GM18502 (cell line): Measurements from ENCODE around the gene DCAF15.
"Not testable (repeated sequence)": the region's sequence is repeated elsewhere in the genome, so short reads cannot be mapped to it uniquely, and the experiment has no call there.

Experiments
- ATAC-seq: cut with Tn5 transposase; IDR thresholded peaks from one replicate; pipeline ENCODE4 v1.9.1; 2021; ENCODE audit warnings: mild to moderate bottlenecking; ENCODE audit not compliant: unreplicated experiment, poor library complexity

The DCAF15 gene

DNA sequence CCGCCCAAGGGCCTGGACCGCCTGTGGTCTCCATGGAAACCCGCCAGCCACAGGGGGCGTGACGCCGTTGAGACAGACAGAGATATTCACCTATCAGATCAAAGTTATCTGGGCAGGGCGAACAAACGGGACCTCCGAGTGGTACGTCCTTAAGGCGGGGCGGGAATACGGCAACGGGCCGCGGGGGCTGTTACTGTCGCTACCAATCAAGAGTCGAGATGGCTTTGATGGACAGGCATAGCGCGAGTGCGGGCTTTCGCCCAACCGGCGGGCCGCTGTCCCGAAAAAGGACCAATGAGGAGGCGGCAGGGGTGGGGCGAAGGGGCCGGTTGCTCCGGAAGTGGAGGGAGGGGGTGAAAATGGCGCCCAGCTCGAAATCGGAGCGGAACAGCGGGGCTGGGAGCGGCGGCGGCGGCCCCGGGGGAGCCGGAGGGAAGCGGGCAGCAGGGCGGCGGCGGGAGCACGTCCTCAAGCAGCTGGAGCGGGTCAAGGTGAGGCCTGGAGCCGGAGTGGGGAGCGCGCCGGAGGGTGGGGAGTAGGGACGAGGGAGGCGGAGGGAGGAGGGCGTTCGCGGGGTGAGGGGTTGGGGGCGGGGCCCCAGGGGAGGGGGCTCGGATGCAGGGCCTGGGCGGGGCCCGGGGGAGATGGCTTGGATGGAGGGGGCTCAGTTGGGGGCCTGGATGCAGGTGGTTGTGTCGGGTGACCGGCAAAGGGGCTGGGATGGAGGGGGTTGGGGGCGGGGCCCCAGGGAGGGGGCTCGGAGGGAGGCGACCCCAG, at the start of gene DCAF15:
TSS of gene DCAF15 (plus strand) at position 356 of the 777 bp plus-strand sequence. CDS start at position 360, 4 bp downstream.
- ATAC-seq: peak; percentile 97

GRCh38 chr19:13902993-13903555, 49.2 kb upstream of the DCAF15 start:
- ATAC-seq: no peak

DNA sequence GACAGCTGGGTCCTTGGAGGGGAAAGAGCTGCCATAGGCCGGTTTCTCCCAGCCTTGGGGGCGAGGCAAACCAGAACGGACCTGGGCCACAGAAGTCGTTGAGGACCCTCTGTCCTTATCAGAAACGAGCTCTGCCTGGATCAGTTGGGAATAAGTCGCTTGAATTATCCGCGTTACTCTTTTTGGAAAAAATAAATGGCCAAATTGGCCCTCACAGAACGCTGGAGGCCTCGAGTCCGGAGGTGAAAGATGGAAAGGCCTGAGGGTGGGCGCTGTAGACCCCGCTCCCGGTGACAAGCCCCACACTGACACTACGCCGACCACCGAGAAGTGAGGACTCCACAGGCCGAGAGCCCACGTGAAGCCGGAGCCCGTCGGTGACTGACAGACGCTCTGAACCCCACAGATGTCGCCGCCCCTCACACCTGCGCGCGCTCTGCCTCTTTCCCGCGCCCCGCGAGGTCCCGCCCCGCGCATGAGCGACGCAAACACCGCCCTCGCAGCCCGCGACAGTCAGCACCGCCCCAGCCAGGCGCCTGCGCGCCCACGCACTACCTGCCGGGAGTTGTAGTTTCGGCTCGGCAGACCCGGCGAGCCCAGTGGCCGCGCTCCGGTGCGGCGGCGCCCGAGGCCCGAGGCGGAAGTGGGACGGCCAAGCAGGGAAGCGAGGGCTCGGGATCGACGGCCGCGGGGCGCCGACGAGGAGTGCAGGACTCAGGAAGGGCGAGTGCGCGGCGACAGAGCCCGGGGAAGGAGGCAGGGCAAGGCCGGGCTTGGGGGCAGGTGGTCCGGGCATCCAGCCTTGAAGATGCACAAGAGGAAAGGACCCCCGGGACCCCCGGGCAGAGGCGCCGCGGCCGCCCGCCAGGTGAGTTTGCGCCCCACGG, 46.4 kb upstream of the DCAF15 start, which contains the start of the genes BRME1 and CC2D1A:
TSS of gene BRME1 (minus strand) at position 484 of the 887 bp plus-strand sequence. CDS start 1,225 bp downstream, outside the sequence.
TSS of gene CC2D1A (plus strand) at position 568 of the 887 bp plus-strand sequence. CDS start at position 809, 241 bp downstream.
- peak; percentile 91 for ATAC-seq

- ATAC-seq: peak; percentile 29
These were observed 45.8 kb upstream of the DCAF15 start for GRCh38 chr19:13906521-13906904.

- no peak for ATAC-seq
These were observed 45.4 kb upstream of the DCAF15 start for GRCh38 chr19:13906910-13907309.

- no peak for ATAC-seq
These were observed 43.6 kb upstream of the DCAF15 start for GRCh38 chr19:13908674-13909073.

- no peak for ATAC-seq
These were observed 42.9 kb upstream of the DCAF15 start for GRCh38 chr19:13909430-13909829.

GRCh38 chr19:13913352-13913751, 39.0 kb upstream of the DCAF15 start:
- no peak for ATAC-seq

GRCh38 chr19:13914777-13915176, 37.5 kb upstream of the DCAF15 start:
- ATAC-seq: no peak

DNA sequence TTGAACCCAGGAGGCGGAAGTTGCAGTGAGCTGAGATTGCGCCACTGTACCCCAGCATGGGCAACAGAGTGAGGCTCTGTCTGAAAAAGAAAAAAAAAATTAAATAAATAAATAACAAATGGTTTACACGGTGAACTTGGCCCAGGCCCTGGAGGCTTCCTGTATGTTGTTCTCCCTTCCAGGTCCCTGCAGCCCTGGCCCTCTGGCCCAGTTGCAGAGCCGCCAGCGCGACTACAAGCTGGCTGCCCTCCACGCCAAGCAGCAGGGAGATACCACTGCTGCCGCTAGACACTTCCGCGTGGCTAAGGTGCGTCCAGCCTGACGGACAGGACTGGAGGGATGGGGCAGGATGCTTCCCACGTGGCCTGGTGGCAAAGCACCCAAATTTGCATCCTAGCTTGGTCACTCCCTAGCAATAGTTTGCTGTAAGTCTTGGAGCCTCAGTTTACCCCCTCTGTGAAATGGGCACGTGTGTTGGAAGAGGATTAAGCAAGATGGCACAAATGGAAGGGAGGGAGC, 34.4 kb upstream of the DCAF15 start:
- no peak for ATAC-seq

DNA sequence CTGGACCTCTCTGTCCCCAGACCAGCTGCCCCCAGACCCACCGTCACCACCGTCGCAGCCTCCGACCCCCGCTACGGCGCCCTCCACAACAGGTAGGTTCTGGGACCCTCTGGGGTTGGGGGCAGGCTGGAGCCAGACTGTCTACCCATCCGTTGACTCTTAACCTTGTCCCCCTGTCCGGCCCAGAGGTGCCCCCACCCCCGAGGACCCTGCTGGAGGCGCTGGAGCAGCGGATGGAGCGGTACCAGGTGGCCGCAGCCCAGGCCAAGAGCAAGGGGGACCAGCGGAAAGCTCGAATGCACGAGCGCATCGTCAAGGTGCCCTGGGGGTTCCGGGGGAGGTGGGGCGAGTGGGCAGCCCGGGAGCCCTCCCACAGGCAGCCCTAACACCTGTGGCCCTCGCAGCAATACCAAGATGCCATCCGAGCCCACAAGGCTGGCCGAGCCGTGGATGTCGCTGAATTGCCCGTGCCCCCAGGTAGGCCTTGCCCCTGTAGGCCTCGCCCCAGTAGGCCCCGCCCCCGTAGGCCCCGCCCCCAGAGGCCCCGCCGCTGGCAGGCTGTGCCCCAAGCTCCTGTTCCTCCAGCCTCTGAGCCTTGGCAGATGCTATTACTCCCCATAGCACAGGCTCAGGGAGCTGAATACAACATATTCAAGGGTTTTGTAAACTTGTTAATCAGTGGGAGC, 33.4 kb upstream of the DCAF15 start:
- ATAC-seq: no peak

DNA sequence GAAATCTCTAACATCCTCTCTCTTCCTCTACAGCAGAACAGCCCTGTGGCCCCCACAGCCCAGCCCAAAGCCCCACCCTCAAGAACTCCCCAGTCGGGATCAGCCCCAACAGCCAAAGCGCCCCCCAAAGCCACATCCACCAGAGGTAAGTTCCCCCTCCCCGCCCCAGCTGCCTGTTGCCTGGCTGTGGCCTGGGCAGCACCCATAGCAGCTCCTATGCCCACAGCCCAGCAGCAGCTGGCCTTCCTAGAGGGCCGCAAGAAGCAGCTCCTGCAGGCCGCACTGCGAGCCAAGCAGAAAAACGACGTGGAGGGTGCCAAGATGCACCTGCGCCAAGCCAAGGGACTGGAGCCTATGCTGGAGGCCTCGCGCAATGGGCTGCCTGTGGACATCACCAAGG, 31.8 kb upstream of the DCAF15 start:
- ATAC-seq: no peak

DNA sequence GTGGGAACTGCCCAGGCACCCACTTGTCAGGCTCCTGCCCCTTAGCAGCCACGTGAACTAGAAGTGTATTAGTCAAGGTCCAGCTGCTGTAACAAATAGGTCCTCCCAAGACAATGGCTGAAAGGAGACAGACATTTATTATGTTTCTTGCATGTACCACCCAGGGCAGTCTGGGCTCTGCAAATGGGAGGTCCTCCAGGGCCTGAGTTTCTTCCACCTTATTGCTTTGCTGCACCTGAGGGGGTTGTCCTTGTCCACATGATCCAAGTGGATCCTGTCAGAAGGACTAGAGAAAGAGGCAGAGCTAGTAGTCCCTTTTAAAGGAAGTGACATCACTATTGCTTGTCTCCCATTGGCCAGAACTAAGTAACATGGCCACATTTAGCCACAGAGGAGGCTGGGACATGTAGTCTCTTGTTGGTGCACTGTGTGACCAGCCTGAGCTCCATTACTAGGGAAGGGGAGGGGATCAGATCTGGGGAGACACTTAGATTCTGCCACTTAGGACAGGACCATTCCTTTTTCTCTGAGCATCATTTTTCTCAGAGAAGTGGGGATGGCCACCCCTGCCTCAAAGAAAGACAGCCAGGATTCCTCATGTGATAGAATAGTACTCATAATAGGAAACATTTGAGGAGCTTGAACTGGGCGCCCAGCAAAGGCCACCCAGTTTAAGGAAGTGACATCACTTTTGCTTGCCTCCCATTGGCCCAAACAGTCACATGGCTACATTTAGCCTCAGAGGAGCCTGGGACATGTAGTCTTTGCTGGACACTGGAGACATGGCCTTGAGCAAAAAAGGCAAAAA, 31.2 kb upstream of the DCAF15 start:
- ATAC-seq: no peak

DNA sequence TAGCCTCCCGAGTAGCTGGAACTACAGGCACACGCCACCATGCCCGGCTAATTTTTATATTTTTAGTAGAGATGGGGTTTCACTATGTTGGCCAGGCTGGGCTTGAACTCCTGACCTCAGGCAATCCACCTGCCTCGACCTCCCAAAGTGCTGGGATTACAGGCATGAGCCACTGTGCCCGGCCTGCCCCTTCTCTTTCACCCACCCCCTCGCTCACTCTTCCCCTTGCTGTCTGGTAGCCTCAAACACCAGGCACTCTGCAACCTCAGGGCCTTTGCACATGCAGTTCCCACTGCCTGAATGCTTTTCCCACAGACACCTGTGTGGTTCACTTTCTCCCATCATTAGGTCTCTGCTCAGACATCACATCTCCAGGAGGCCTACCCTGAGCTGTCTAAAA, 30.2 kb upstream of the DCAF15 start:
- ATAC-seq: not testable (repeated sequence)

DNA sequence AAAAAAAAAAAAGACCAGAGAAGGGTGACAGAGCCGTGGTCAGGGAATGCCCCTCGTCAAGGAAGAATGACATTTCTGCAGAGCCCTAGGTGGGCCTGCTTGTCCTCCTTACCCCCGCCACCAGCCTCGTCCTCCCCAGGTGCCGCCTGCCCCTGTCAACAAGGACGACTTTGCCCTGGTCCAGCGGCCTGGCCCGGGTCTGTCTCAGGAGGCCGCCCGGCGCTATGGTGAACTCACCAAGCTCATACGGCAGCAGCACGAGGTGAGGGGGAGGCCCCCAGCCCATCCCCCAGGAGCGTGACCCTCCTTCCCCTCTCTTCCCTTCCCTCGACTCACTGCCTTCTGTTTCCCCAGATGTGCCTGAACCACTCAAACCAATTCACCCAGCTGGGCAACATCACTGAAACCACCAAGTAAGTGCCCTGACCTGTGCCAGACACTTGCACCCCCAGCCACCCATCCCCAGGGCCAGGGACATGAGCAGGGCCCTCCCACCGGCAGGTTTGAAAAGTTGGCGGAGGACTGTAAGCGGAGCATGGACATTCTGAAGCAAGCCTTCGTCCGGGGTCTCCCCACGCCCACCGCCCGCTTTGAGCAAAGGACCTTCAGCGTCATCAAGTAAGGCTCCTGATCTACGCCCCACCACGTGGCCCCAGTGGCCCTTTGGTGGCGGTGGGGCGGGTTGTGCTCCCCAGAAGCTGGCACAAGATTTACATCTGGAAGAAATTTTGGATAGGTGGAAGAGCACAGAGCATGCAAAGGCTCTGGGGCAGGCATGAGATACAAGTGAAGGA, 28.9 kb upstream of the DCAF15 start:
- no peak for ATAC-seq

GRCh38 chr19:13926010-13926409, 26.3 kb upstream of the DCAF15 start:
- ATAC-seq: no peak

DNA sequence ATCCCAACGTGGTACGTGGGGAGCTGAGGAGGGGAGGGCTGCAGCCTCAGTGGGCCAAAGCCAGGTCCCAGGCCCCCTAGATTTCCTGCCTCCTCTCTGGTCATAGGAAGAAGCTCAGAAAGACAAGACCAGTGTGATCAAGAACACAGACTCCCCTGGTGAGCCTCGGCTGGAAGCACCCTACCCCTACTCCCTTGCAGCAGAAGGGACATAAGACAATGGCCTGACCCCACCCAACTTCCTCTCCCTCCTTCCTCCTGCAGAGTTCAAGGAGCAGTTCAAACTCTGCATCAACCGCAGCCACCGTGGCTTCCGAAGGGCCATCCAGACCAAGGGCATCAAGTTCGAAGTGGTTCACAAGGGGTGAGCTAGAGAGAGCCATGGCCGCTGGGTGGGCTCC, 25.6 kb upstream of the DCAF15 start:
- ATAC-seq: no peak

GRCh38 chr19:13929340-13929739, 23.0 kb upstream of the DCAF15 start:
- ATAC-seq: no peak
